ENCODE data around the gene UCN.

UCN gene

GRCh38 chr2:27262379-27263286 is 45.6 kb downstream of the UCN start, which contains the start of gene SLC30A3:
Gene SLC30A3 (minus strand): TSS chr2:27263047. CDS start chr2:27262906, 141 bp downstream.
- H3K4me3 ChIP-seq (ENCODE audit: low read depth, low read length) = no peak within 1 kb of the TSS
- in situ Hi-C loops (cut with HindIII; ENCODE audit: low sequenced_read_pairs) = loop anchor here (25.0 kb wide), 1 partner anchor 150 kb away; the partner anchor contains the start of genes ABHD1 and CGREF1
- no peak for DNase-seq (ENCODE audit: low read depth, low spot score)
- TF ChIP-seq, protein P1, sequence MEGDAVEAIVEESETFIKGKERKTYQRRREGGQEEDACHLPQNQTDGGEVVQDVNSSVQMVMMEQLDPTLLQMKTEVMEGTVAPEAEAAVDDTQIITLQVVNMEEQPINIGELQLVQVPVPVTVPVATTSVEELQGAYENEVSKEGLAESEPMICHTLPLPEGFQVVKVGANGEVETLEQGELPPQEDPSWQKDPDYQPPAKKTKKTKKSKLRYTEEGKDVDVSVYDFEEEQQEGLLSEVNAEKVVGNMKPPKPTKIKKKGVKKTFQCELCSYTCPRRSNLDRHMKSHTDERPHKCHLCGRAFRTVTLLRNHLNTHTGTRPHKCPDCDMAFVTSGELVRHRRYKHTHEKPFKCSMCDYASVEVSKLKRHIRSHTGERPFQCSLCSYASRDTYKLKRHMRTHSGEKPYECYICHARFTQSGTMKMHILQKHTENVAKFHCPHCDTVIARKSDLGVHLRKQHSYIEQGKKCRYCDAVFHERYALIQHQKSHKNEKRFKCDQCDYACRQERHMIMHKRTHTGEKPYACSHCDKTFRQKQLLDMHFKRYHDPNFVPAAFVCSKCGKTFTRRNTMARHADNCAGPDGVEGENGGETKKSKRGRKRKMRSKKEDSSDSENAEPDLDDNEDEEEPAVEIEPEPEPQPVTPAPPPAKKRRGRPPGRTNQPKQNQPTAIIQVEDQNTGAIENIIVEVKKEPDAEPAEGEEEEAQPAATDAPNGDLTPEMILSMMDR (IDR thresholded peaks at IDR 0.05; ENCODE audit: low read depth, low read length) = no peak

DNA sequence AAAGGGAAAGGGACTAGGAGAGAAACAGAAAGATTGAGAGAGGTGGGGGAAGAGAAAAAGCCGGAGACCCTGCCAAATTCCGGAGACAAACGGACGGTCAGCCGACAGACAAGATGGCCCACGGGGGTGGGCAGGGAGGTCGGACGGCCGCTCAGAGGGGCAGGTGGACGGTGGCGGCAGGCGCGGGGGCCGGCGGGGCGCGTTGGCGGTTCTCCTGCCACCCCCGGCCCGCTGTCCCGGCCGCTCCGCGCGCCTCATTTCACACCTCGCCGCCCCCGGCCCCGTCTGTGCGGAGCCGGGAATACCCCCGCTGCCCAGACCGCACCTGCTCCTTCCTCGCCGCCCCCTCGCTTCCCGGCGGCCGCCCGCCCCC is 46.3 kb downstream of the UCN start:
- no peak for DNase-seq (ENCODE audit: low read depth, low spot score)
- in situ Hi-C loops (cut with HindIII; ENCODE audit: low sequenced_read_pairs) = loop anchor here (25.0 kb wide), 1 partner anchor 150 kb away; the partner anchor contains the start of genes ABHD1 and CGREF1
- TF ChIP-seq, protein P1 (IDR thresholded peaks at IDR 0.05; ENCODE audit: low read depth, low read length) = no peak
- no peak overlapping the region for H3K4me3 ChIP-seq (ENCODE audit: low read depth, low read length)

DNA sequence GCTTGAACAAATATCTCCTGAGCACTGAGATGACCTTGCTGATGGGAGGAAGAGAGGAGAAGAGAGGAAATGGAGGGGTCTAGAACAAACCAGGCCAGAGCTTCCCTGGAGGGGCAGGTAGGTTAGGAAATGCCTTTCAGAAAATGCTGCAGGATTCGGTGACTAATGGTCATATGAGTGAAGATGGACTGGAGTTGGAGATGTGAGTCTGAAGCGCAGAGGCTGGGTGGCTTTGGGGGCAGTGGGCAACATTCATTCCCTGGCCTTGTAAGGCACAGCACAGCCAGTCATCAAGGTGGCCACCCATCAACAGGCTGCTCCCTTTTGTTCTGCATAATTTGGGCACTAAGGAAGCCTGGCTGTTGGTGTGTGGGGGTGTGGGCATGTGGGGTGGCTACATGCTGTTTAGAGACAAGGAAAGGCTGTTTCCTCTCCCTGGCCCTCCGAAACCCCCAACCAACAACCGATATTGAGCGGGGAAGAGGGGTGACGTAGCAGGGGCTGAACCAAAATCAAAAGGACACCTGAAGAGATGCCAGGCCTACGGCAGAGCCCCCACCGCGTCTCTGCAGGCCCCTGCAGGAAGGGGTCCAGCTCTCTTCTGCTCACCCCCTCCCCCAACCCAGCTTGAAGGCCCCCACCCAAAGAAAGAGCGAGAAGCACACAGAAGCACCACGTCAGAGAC is 46.9 kb downstream of the UCN start:
- in situ Hi-C loops (cut with HindIII; ENCODE audit: low sequenced_read_pairs) = loop anchor here (25.0 kb wide), 1 partner anchor 149 kb away; the partner anchor contains the start of genes ABHD1 and CGREF1
- no peak overlapping the region for H3K4me3 ChIP-seq (ENCODE audit: low read depth, low read length)
- TF ChIP-seq, protein P1 (IDR thresholded peaks at IDR 0.05; ENCODE audit: low read depth, low read length) = no peak
- DNase-seq (ENCODE audit: low read depth, low spot score) = no peak

DNA sequence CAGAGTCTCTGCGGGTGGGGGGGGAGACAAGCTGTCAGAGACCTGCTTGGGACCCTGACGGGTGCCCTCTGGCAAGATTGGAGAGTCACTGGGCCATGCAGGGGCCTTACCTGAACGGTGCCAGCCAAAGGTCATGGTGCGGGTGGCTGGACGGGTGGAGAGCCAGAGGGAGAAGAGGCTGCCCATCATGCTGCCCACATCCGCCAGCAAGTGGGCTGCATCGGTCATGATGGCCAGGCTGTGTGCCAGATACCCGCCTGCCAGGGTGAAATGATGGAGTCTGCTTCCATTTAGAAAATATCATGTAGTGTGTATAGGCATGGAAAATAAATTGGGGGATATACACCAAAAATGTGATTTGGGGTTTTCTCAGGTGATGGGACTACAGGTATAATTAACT is 50.2 kb downstream of the UCN start:
- DNase-seq (ENCODE audit: low read depth, low spot score) = no peak
- in situ Hi-C loops (cut with HindIII; ENCODE audit: low sequenced_read_pairs) = loop anchor here (25.0 kb wide), 1 partner anchor 146 kb away; the partner anchor contains the start of genes ABHD1 and CGREF1
- no peak overlapping the region for H3K4me3 ChIP-seq (ENCODE audit: low read depth, low read length)
- TF ChIP-seq, protein P1 (IDR thresholded peaks at IDR 0.05; ENCODE audit: low read depth, low read length) = no peak
